GM19240 (cell line): ENCODE data around the gene MLLT10.
"Not testable (repeated sequence)": the region's sequence is repeated elsewhere in the genome, so short reads cannot be mapped to it uniquely, and the experiment has no call there.

Source experiments
- DNase-seq: peaks from one replicate; pipeline ENCODE4 v3.0.0; 2011; ENCODE audit warnings: low spot score; ENCODE audit not compliant: insufficient read length

The MLLT10 gene

DNA sequence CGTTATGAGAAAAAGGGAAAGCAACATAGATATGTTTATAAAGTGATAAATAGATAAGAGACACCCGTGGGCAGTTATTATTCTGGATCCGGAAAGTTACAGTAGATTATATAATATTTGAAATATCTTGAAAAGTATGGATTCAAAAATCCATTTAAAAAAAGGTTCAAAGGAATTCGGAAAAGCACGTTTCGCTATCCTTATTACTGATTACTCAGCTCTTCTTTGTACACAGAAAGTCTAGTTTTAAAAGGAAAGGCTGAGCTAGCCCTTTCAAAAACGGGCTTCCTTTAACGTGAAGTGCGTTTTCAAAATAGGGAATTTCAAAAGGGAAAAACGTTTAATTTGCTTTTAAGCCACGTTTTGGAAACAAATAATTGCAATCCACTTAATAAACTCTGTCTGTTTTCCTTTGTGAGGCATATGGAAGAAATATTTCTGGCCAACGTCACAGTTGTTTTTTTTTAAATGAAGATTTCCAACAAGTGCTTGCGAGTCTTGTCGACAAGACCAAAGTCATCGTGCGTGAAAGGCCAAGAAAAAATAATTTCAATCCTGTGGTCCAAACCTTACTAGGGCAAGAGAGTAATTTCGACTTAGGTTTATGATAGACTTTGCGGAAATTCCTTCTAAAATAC lies 6.3 kb upstream of the MLLT10 start:
- no peak for DNase-seq

DNA sequence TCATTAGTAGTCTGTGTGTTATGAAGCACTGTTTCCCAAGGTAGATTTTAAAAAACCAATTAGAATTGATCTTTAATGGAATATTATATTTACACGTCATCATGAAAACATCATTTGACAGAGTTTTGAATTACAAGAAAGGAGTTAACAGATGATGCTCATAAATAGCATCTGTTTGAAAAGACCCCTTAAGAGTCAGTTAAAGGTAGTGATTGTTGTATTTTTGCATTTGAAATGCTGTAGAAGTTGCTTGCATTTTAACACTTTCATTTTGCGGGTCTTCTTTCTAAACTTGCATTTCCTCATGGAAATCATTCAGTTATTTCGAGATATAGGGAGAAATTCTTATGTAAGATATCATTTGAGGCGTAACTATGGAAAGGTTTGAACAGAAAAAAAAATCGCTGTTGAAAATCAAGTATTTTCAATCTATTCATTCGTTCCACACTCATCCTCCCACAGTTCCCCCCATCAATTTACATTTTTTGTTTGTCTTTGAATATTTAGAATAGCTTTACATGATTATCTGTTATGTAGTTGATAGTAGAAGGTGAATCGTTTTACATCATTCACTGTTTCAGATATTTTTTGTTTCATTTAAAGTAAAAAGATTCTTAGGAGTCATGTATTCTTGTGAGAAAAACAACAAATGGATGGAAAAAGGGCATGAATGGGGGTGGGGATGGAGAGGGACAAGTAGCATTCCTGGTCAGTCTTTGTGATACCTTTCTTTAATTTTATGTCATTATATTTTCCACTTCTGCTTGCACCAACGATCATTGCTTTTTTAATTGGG lies 5.6 kb upstream of the MLLT10 start:
- DNase-seq, result no peak

DNA sequence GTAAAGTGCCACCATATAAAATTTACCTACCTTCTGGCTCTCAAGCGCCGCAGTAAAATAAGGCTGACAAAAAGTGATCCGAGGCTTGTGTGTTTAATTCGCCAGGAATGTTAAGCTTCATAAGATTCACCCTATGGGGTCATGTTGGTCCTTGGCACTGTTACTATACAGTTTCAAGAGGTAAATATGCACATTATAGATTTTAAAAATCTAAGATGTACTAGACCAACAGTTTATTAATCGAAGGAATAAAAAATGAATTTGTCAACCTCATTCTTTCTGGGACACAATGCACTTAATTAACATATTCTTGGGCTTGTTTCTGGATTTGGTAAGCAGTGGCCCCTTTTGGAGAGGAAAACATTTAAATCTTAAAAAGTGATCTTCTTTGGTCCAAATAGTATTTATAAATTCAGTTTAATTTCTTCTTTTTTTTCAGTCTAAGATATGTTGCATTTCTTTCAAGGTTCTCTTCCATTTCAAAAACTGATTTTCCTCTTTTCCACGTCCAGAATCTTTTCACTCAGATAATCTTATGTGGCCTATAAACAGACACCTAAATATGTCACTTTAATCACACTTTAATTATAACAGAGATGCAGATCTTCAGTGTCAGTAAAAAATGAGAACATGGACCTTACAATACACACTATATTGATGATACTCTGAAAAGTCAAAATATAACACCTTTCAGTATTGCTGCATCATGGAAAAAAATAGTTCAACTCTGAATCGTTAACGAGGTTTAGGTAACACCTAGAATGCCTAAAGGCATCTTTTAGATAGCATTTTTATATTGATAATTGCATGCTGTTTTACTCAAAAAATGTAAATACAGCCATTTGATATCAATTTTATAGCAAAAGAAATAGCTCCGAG lies 4.8 kb upstream of the MLLT10 start:
- no peak for DNase-seq

DNA sequence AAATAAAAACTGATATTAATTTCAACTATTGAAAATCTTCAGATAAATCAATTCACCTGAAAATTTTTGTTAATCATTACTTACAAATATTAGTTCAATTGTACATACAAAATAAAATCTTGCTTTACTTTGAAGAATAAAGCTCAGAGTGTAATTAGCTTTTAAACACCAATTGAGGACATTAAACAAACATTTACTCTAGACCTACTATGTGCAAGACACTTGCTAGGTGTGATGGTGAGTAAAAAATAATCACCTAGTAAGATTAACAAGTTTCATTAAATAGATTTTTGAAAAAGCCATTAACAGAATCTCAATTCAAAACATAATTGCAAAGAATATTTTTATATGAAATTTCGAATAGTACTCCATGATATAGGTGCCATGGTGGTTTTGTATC lies 3.9 kb upstream of the MLLT10 start:
- DNase-seq, result no peak

DNA sequence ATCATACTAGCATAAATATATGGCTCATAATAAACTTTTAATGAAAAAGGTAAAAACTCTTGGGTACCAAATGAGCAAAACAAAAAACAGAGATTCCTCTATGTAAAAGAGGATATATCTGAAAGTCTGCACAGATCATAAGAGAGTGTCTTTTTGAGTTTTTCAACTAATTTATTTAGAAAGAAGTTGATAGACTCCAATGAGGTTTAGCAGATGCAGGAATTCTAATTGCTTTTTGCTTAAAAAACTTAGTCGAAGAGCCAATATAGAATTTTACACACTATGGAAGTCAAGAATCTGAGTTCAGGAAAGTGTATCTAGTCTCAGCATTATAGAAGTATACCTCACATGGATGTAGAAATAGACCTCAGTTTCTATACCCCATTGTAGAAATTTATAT lies 3.4 kb upstream of the MLLT10 start:
- no peak for DNase-seq

DNA sequence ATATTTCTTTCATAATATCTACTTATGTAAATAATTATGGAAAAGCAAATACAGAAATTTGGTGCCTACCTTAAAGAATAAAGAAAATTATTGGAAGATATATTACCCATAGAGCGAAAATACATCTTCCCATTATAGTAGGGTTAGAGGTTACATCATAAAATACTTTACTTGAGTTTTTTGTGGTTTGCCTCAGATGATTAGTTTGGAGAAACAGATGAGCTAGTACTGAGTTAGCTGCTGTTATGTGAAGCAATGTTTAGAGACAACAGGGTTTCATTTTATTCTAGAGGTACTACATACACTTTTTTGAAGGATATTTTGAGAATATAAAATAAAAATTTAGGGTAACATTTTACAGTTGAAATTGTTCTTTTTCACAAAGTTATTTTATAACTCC lies 2.9 kb upstream of the MLLT10 start:
- DNase-seq, result no peak

DNA sequence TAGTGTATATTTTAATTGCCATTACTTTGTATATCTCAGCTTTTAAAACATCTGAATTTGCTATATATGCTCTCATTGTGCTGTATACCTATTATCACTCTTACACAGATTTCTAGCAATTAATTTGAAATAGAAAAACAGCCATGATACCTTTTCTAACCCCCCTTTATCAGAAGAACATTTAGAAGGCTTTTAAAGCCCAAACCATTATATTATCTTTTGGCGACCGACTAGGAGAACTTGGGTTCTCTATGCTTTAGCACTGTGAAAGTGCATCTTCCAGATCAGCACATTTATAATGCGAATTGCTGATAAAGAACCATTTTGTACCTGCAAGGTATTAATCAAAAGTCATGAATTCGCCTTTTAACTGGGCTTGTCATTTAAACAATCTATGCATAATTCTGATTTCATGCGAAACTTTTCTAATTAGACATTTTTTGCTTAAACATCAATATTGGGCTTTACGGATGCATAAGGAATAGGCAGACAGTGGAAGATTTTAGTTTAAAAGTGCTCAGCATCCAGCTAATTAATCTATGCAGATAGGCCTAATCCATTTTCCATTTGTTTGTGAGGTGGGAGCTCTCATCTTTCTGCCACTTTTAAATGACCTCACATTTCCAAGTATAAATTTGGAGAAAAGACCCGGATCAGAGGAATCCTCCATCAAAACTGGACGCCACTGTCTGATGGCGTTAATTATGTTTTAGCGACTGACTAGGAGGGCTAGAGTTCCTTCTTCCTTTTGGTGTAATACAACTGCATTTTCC lies 1.2 kb upstream of the MLLT10 start:
- DNase-seq, result no peak

DNA sequence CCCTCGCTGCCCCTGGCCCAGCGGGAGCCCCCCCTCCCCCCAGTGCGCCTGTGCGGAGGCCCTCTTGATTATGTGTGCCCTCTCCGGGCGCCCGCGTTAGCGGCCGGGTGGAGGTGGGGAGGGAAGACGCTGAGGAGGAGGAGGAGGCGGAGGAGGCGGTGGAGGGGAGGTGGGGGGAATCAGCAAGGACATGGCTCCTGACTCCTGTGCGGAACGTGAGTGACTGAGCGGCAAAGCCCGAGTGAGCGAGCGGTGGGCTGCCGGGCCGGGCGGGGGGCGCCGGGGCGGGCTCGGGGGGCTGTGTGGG lies 201 bp downstream of the MLLT10 start:
- no peak for DNase-seq

DNA sequence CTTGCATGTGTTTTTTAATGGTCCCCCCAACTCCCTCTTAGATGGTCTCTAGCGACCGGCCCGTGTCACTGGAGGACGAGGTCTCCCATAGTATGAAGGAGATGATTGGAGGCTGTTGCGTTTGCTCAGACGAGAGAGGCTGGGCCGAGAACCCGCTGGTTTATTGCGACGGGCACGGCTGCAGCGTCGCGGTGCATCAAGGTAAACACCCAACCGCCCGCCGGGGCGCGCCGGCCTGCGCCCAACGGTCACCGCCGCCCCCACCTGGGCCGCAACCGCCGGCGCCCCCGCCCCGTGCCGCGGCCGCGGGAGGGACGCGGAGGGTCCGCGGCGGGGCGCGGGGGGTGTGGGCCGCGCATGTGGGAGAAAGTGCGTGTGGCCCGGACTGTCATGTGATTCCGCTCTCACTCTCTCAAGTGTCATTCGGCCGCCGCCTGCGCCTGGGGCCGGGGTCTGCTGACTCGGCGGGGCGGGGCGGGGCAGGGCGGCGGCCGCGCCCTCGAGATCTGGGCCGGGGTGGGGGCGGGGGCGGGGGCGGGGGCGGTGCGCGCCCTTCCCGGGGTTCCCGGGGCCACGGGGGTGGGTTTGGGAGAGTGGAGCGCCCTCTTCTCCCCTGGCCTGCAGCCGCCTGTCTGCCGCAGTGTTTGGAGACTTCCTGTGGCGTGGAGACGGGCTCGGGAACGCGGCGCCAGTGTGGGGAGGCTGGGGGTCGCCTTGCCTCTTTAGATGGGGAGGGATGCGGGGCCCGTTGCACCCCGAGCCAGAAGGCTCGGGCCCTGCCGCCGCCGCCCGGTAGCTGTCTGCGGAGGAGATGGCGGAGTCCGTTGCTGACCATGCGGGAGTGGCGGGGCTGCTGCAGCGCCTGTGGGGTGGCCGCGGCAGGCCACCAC lies 817 bp downstream of the MLLT10 start:
- DNase-seq, result no peak

DNA sequence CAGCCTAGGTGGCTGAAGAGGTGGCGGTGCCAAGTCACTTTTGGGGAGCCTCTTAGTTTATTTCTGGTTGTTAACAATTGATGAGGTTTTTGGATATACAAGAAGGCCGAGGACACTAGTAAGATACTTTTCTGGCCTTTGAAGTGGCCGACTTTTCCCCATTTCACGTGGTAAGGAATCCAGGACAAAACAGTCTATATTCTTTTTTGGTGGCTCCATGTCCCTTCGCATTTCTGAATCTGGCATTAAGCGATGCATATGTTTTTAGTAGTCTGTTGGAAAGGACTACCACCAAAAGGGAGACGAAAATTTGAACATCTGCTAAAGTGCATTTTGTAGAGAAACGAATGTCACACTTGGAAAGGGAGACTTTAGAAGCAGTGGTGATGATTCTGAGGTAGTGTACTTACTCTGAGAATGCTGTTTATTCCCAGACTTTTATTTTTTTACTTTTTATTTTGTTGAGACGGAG lies 1.5 kb downstream of the MLLT10 start:
- no peak for DNase-seq

DNA sequence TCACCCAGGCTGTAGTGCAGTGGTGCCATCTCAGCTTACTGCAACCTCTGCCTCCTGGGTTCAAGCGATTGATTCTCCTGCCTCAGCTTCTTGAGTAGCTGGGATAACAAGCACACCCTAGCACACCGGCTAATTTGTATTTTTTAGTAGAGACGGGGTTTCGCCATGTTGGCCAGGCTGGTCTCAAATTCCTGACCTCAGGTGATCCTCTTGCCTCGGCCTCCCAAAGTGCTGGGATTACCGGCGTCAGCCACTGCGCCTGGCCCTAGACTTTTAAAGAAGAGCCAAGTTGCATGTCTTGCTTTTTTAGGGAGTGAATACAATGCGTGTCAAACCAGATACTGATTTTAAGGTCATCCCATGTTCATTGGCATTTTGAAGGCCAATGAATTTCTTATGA lies 1.9 kb downstream of the MLLT10 start:
- DNase-seq, result not testable (repeated sequence)

DNA sequence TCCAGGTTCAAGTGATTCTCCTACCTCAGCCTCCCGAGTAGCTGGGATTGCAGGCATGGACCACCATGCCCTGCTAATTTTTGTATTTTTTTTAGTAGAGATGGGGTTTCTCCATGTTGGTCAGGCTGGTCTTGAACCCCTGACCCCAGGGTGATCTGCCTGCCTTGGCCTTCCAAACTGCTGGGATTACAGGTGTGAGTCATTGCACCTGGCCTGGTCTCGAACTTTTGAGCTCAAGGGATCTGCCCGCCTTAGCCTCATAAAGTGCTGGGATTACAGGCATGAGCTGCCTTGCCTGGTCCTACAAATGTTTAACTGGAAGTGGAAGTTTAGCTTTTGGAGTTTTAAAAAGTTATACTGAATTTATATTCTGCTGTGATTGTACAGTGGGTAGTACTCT lies 2.8 kb downstream of the MLLT10 start:
- no peak for DNase-seq

DNA sequence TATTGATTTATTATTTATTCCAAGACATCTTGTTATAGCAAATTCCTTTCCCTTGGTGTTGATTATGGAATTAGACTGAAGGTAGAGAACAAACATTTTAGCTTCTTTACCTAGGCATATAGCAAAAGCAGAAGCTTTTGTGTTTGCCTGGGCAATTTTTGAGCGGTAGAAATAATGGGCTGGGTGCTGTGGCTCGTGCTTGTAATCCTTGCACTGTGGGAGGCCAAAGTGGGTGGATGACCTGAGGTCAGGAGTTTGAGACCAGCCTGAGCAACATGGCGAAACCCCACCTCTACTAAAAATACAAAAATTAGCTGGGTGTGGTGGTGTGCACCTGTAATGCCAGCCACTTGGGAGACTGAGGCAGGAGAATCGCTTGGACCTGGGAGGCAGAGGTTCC lies 6.7 kb downstream of the MLLT10 start:
- not testable (repeated sequence) for DNase-seq

DNA sequence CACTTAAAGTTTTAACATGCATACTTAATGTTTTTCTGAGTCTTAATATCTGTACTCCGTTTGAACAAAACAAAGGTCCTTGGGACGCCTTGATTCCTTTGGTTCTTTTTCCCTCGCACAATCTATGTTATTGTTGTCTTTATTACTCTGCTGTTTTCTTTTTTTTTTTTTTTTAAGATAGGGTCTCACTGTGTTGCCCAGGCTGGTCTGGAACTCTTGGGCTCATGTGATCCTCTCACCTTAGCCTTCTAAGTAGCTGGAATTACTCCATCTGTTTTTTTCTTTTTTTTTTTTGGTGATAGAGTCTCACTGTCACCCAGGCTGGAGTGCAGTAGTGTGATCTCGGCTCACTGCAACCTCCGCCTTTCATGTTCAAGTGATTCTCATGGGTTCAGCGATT lies 13.2 kb downstream of the MLLT10 start:
- DNase-seq, result no peak

DNA sequence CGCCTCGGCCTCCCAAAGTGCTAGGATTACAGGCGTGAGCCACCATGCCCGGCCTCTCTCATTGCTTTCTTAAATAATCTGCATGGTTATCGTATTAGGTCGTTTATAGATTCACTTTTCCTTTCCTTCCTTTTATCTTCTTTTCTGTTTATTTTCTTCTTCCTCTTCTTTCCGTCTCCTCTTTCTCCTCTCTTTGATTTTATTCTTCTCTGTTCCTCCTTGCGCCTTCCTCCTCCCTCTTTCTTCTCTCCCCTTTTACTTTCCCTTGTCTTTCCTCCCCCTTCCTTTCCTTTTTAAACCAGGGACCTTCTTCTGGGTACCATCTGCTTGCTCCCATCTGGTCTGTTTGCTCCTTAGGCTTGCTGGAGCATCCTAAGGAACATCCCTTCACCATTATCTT lies 18.6 kb downstream of the MLLT10 start:
- DNase-seq, result no peak

DNA sequence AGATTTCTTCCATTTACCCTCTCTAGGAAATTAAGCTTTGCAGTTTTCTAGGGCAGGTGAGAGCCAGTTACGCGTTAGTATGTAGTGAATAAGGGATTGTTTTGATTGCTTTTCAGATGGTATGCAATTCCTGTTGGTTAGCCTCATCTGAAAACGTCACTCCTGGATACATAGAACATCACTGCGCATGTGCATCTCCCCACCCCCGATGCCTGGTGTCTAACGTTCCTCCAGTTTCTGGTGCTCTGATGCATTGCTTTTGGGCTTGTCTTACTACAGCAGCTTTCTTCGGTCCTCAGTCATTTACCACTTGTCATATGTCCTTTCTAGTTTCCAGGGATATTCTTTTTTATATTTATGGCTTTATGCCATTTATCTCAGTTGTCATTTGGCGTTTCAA lies 22.5 kb downstream of the MLLT10 start:
- DNase-seq, result no peak

DNA sequence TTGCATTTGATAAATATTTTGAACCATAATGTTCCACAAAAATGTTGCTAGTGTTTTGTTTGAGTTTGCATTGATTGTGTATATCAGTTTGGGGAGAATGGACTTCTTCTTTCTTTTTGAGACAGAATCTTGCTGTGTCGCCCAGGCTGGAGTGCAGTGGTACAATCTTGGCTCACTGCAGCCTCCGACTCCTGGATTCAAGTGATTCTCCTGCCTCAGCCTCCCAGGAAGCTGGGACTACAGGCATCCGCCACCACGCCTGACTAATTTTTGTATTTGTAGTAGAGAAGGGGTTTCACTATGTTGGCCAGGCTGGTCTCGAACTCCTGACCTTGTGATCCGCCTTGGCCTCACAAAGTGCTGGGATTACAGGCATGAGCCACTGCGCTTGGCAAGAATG lies 25.0 kb downstream of the MLLT10 start:
- DNase-seq, result not testable (repeated sequence)

DNA sequence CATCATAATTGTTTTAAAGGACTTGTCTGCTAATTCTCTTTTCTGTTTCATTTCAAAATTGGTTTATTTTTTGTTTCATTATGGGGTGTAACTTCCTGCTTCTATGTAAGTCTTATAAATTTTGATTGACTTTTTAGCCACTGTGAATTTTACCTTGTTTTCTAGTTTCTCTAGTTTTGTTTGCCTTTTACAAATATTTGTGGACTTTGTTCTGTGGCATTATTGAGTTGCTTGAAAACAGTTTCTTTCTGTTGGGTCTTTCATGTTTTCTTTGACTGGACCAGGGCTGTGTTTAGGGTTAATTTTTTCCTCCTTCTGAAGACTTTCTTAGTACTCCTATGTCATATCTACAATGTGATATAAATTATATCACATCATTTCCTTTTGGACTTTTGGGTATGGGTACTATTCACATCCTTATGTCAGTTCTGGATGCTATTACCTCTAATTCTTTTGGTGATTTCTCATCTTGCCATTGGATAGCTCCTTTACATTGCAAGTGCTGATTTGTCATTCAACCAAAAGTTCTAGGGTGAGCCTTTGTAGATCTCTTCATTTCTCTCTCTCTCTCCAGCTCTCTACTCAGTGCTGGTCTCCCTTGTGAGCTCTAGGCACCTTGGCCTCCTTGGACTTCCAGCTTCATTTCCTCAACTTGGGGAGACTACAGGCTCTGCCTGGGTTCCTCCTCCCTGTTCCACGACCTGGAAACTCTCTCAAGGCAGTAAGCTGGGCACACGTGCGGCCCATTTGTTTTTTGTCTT lies 36.9 kb downstream of the MLLT10 start:
- no peak for DNase-seq

DNA sequence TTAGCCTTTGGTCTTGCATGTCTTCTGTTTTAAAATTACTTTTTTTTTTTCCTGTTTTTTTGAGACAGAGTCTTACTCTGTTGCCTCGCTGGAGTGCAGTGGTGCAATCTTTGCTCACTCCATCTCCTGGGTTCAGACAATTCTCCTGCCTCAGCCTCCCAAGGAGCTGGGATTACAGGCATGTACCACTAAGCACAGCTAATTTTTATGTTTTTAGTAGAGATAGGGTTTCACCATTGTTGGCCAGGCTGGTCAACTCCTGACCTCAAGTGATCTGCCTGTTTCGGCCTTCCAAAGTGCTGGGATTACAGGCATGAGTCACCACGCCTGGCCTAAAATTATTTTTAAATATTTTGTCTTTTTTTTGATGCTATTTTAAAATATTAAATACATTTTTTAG lies 38.5 kb downstream of the MLLT10 start:
- DNase-seq, result no peak

DNA sequence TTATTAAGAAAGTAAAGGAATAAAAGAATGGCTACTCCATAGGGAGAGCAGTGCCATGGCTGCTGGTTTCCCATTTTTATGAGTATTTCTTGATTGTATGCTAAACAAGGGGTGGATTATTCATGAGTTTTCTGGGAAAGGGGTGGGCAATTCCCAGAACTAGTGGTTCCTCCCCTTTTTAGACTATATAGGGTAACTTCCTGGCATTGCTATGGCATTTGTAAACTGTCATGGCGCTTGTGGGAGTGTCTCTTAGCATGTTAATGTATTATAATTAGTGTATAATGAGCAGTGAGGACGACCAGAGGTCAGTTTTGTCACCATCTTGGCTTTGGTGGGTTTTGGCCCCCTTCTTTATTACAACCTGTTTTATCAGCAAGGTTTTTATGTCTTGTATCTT lies 40.5 kb downstream of the MLLT10 start:
- DNase-seq, result not testable (repeated sequence)
